ENCODE results near the gene PRPF8.
A peak's percentile ranks its signal among the peaks of the same experiment; 100 is the strongest.
"Not testable (repeated sequence)": the region's sequence is repeated elsewhere in the genome, so short reads cannot be mapped to it uniquely, and the experiment has no call there.

Gene PRPF8

DNA sequence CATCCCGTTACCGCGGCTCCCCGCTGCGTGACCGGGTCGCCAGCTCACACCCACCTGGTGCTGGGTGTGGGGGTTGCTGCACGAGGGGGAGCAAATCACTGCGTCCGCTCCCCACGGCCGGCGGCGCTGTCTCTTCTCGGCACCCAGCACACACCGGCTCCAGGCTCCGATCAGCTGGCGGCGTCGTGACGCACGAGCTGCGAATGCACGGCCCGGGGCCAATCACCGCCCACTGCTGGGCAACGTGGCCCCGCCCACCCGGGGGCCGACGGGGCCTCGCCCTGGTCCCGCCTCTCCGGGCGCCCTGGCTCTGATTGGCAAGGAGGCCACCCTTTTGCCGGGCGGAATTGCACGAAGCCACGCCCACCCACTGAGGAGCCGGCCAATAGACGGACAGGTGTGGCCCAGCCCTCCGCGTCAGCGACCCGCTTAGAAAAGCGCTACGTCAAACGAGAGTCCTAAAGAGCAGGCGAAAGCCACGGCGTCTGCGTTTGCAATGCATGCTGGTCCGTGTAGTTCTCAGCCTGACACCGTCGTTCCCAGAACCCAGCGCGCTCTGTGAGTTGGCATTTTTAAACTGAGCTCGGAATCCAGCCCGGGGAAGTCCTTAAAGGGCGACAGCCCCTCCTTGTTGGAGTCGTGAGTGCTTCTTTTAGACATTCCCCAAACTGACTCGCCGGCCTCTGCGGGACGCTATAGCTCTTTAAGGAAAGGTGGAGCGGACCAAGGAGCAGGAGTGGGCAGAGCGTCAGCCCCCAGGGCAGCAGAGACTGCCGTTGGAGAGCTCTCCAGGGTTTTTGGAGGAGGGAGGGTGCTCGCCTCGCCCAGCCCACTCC lies 31.6 kb upstream of the PRPF8 start:
- DNase-seq = peak; percentile 99

DNA sequence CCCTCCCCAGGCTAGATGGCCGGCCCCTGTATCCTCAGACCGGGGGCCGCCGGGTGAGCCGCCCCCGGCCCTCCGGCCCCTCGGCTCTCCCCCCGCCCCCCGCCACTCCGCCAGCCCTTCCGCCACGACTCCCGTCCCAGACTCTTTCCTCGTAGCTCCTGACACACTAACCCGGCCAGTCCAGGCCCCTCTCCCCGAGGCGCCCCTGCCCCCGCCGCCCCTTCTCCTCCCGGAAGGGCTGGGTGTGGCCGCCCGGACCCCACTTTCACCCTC lies 31.1 kb upstream of the PRPF8 start:
- DNase-seq = no peak

DNA sequence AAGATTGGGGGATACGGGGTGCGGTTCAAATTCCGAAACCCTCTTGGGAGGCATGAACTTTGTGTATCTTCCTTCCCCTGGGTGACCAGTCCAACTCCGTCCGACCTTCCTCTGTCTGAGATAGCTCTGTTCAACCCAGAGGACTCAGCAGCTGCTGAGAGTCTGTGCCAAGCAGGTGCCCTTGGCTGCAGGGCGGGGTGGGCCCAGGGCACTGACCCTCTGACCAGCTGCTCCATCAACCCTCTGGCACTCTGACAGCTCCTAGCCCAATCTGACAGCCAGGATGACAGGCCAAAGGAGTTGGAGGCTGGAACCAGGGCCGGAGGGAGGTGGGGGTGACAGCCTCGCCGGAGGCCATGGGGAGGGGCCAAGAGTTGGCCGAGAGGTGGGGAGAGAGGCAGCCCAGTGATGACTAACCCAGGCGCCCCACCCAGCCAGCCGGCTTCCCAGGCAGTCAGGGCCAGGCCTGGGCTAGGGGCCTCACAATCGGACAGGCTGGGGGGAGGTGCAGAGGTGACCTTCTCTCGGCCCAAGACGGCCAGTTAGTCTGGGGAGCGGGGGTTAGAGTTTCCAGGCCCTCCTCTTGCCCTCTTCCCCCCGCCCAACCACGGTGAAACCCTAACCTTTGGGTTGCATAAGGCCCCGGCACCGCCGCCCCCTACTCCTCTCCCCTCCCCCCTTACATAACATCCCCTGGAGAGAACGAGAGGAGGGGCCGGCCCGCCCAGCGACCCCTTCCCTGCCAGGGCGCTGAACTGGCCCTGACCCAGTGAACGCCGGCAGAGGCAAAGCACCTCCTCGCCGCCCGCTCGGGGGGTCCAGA lies 30.5 kb upstream of the PRPF8 start:
- DNase-seq = no peak

DNA sequence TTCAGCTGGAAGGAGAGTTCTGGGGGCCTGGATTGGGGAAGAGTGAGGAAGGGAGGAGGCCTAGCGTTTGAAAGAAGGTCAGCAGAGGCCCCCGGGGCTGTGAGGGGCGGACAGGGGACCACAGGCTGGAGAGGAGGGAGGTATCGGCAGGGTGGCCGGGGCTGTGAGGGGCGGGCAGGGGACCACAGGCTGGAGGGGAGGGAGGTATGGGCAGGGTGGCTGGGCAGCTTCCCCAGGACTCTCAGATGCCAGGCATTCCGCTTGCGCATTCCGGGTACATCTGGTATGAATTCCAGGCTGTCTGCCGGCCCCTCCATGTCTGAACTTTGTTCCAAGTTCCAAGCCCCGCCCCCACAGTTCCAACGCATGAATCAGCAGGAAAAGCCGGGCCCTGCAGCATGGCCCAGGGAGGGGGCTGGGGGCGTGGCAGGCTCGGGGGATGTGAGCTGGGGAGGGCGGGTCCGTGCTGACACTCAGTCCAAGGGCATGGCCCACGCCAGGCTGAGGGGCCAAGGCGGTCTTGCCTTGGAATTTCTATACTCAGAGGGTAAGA lies 29.8 kb upstream of the PRPF8 start:
- peak; percentile 10 for DNase-seq

DNA sequence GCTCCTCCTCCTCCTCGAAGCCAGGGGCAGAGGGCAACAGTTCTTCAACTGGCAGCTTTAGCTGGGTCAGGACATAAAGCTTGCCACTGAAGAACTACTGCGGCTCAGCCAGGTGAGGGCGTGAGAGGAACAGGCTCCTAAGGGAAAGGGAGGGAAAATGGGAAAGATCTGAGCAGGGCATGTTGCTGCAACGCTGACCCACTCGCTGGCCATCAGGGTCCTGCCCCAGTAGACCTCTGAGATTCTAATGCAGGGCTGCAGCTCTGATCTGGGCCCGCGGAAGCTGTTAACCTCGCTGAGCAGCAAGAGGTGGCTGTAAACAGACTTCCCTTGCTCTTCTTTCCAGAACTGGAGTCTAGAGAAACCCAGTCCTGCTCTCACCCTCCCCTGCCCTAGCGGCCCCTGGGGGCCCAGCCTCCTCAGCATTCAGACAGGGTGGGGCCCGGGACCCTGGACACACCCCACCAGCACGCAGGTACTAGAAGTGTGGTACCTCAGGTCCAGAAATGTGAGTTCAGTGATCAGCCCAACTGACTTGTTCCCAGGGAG lies 29.3 kb upstream of the PRPF8 start:
- DNase-seq = peak; percentile 46

DNA sequence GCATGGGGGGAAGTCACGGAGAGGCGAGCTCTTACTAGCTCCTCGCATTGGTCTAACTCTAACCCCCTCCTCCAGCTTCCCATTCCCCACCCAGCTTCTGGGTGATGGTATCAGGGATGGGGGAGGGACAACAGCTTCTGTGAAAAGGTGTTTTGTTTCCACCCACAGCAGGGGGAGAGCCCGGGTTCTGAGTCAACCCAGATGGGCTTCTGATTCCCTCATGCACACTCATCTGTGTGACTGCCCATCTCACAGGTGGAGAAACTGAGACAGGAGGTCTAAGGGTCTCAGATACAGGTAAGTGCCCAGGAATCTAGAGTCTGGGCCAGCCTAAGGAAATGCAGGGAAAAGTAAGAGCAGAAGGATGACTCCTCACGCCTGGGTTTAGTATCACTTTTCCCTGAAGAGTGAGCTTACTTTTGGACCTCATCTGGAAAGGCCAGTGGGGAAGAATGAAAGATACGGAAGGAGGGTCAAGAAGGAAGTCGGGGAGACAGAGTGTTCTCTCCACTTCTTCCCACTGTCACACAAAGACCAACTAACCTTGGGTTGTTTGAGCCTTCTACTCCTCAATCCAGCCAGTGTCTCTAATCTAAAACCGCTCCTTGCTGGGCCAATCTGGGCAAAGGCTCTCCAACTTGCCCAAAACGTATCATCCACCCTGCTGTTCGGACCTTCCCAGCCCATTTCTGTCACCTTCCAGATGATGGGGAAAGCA lies 28.7 kb upstream of the PRPF8 start:
- DNase-seq = no peak

DNA sequence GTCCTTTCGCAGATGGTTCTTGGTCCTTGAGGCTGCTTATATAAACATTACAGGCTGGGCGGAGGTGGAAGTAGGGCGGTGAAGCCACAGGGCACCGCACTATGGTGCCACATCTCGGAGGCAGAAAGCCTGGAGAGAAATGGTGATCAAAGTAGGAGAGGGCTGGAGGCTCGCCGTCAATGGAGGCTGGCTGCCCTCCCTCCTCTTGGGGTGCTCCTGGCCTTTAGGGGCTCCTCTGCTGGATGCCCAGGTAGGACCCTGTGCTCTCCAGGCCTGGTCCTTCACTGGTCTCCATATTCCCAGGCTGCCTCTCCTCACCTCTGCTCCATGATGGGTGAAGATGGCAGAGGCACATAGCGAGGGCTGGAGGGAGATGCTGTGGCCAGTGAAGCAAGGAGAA lies 27.6 kb upstream of the PRPF8 start:
- DNase-seq = no peak

DNA sequence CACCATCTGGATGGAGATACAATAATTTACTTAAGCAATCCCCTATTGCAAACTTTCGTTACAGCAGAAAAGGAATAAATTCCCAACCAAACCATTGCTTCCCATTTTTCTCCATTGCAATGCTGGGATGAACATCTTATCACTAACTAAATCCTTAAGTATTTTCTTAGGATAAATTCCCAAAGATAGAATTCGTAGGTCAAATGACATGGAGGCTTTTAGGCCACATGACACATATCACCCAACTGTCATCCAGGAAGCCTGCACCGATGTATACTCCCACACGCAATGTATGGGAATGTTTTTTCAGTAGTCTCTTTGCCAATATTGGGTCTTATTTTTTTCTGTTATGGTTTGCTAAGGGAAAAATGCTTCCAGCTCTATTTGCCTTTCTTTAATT lies 27.1 kb upstream of the PRPF8 start:
- no peak for DNase-seq

DNA sequence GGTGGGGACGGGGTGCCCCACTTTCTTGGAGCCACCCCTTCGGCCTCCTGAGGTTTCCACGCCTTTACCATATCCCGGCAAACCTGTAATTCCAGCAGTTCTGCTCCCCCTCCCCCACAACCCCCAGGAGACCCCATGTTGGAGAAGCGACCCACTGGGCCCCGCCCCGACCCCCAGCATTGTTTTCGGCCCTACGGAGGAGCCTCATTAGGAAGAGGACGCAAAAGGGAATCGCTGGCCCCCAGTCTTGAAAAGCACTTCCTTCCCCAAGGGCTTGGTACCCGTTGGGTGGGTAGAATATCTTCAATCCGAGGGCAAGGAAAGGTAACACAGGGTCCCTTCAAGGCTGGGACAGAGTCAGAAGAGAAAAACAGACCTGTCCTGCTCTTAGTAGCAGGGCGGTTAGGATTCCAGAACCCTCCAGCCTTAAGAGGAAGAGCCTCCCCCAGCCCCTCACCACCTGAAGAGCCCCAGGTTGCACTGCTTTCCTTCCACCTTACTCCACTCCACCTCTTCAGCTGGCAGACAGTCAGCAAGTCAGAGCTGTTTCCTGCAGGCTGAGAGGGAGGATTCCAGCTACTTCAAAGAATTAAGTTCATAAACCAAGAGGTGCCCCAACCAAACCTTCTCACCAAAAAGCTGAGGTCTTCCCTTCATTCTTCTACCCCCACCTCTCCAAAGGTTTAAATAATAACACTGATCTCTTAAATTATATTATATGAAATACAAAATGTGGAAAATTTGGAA lies 26.3 kb upstream of the PRPF8 start:
- DNase-seq = no peak

DNA sequence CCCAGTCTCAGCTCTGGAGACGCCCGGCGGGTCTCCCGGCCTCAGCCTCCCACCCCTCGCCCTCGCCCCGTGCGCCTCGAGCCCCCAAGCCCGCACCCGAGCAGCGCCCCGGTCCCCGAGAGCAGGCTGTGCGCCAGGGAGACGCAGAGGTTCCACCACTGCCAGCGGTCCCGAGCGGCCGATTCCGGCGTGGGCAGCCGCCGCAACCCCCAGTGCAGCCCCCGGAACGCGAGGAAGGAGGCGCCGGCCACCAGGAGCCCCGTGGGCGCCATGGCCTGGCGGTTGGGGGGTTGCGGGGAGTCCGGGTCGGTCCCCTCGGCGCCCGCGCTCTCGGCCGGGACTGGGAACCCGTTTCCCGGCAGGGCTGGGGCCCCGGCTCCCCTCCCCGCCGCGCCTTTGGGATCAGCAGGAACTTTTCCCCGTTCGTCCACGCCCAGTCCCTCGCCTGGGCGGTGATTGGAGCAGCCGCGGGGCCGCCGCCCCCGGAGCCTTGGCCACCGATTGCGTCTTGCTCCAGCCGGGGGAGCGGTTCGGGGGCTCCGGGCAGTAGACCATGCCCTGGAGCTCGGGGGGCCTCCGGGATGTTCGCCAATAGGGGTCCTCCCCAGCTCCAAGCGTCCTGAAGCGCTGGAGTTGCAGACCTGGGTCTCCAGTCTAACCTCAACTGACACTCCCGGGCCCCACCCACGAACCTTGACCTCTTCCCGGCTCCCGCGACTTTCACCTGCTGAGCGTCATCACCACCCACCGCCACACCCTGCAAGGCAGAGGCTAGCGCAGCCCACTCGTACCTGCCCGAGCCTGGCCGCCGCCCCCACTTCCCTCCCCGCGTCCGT lies 25.5 kb upstream of the PRPF8 start, which contains the start of gene TLCD2:
Gene TLCD2 (minus strand): TSS at position 407 of the 836 bp plus-strand sequence. CDS start 135 bp downstream, at position 272.
- DNase-seq = peak; percentile 28

DNA sequence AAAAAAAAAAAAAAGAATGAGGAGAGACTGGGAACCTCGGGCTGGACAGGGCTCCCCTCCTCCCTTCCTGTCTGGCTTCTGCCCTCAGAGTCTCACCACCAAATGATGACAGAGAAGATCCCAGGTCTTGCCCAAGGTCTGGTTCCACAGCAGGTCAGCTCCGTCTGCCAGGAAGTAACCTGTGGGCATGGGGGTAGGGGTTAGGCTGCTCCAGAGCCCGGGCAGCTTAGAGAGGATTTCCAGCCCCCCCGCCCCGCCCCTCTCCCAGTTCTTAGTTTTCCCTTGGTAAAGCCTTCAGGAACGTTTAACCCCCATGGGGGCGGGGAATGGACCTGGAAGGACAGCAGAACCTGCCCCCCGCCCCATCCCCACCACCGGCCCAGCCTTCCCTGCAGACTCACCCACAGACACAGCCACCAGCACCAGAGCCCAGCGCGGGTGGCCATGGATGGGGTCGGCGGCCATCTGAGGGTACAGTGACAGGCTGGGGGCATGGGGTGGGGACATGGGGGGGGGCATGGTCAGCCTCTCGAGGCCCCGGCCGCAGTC lies 24.8 kb upstream of the PRPF8 start:
- no peak for DNase-seq

DNA sequence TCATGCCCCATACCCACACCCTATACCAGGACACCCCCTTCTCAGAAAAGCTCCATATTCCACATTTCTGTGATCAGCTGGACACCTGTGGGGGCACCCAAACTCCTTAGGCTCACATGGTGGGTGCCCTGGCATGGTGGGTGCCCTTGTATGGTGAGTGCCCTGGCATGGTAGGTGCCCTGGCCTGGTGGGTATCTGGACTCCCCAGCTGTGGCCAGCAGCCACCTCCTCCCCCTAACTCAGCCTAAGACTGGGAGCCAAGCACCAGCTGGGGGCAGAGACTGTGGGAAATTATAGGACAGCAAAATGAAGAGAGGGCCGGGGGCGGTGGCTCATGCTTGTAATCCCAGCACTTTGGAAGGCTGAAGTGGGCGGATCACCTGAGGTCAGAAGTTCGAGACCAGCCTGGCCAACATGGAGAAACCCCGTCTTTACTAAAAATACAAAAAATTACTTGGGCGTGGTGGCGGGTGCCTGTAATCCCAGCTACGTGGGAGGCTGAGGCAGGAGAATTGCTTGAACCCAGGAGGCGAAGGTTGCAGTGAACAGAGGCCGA lies 24.2 kb upstream of the PRPF8 start:
- DNase-seq = not testable (repeated sequence)

DNA sequence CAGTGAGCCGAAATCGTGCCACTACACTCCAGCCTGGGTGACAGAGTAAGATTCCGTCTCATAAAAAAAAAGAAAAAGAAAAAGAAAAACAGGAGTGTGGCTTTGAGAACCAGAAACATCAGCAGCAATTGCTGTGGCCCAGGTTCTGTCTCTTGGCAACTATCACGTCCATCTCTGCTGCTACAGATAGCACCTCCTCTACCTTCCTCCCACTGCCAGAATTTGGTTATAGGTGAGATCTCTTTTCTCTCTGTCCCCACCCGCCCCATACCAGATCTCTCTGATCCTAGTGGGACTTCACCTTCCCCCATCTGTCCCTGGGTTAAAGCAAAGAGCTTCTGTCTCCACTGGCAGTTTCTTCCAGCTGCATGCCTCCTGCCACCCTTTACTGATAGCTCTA lies 22.4 kb upstream of the PRPF8 start:
- no peak for DNase-seq

DNA sequence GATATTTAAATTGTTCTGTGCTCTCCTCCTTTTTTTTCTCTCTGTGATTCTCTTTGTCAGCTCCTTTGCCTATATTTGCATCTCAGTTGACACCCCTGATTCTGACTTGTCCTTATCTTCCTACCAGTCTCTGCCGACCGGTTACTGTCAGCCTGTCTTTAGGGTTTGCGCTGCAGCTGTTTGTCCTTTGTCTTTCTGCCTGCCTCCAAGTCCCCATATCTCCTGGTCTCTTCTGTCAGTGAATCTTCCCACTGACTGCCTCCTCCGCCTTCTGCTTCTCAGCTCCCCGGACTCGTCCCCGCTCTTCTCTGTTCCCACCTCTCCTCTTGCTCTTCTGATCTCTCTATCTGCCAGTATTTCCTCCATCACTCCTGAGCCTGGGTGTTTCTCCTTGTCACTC lies 20.3 kb upstream of the PRPF8 start:
- DNase-seq = no peak

DNA sequence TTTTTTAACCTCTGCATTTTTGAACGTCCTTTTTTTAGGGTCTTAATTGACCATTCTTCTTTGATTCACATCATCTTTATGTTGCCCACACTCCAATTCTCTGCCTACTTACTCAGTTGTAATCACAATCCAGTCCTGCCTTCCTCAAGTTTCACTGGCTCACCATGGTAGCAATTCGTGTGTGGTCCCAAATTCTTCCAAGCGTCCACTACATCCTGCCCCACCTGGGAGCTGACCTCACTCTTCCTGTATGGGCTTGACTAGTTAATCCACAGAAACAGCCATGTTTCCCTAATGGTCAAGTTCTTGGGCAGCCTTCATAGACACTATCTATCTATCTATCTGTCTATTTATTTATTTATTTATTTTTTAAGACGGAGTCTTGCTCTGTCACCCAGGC lies 18.4 kb upstream of the PRPF8 start:
- DNase-seq = no peak

DNA sequence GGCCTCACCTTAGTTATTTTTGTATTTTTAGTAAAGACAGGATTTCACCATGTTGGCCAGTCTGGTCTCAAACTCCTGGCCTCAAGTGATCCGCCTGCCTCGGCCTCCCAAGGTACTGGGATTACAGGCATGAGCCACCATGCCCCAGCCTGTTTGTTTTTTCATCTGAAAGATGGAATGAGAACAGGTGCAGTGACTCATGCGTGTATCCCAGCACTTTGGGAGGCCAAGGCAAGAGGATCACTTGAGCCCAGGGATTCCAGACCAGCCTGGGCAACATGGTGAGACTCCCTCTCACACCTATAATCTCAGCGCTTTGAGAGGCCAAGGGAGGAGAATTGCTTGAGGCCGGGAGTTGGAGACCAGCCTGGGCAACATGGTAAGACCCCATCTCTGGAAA lies 15.2 kb upstream of the PRPF8 start:
- not testable (repeated sequence) for DNase-seq

DNA sequence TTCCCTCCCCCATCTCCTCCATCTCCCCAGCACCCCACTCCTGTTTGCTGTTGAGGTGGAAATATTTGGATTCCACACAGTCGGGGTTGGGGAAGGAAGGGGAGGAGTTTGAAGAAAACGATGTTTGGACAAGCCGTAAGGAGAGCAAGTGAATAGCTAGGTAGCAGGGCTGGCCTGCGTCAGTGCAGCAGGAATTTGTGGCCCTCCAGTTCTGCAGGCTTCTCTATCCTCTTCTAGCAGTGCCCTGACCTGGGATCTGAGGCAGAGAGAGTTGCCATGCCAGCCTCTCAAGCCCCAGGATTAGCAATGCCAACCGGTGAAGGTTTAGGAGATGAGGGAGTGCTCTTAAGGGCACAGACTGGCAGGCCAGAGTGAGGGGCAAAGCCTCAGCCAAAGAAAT lies 13.0 kb upstream of the PRPF8 start:
- DNase-seq = no peak

DNA sequence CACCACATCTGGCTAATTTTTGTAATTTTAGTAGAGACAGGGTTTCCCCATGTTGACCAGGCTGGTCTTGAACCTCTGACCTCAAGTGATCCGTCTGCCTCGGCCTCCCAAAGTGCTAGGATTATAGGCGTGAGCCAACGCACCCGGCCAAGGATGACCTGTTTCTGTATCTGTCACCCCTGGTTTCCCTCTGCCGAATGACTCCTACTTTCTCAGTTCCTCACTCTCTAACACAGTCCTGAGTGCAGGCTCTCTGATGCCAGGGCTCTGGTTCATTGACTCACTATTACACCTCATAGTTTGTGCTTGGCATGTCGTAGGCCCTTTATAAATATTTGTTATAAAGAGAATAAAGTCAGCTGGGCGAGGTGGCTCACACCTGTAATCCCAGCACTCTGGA lies 10.7 kb upstream of the PRPF8 start:
- no peak for DNase-seq

DNA sequence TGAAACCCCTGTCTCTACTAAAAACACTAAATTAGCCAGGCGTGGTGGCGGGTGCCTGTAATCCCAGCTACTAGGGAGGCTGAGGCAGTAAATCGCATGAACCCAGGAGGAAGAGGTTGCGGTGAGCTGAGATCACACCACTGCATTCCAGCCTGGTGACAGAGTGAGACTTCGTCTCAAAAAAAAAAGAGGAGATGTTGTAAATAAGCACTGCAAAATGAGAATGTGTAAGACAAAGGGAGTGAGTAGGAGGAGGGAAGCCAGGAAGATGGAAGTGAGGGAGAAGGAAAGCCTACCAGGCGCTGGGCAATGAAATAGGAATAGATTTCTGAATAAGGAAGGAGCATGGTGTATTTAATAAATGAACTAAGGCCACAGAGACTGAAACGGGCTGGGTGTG lies 8.7 kb upstream of the PRPF8 start:
- no peak for DNase-seq

DNA sequence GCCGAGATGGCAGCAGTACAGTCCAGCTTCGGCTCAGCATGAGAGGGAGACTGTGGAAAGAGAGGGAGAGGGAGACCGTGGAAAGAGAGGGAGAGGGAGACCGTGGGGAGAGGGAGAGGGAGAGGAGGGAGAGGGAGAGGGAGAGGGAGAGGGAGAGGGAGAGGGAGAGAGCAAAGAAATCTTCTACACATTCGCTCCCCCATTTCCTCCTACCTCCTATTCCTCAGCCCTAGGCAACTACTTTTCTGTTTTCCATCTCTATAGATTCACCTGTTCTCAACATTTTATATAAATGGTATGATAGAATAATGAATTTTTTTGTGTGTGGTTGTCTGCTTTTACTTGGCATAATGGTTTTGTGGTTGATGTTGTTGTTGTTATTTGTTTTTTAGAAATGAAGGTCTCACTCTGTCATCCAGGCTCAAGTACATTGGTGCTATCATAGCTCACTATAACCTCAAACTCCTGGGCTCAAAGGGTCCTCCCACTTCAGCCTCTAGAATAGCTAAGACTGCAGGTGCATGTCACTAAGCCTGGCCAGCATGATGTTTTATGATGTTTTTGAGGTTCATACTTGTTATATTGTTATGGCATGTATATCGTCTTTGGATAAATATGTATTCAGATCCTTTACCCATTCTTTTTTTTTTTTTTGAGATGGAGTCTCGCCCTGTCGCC lies 6.0 kb upstream of the PRPF8 start:
- DNase-seq = no peak

Data from NCI-H748 treated with DMSO at 0.1 percent for 48 hours (cell line).